GM21360 (cell line): Measurements from ENCODE around the gene DHRSX.

Experiments used
- ATAC-seq: cut with Tn5 transposase; IDR thresholded peaks from one replicate; pipeline ENCODE4 v1.9.1; 2021; ENCODE audit warnings: mild to moderate bottlenecking, moderate library complexity; ENCODE audit not compliant: unreplicated experiment

Gene DHRSX

GRCh38 chrX:2172359-2172758 lies 328.4 kb downstream of the DHRSX start:
- no peak for ATAC-seq
